Stomach (tissue), 4 donors: ENCODE data around the gene UBE2Q2.

Experiments used
- CTCF ChIP-seq, 7 experiments: fragments of 450-650 bp in 4 of 7; fragments of 200-600 bp in 3 of 7; sonication (generic) in 3 of 7; IDR thresholded peaks; one replicate each; pipeline ENCODE4 v1.5.1; 2016 to 2019; ENCODE audit warnings: antibody characterized with exemption in 7 of 7, control low read depth in 2 of 7, mild to moderate bottlenecking in 1 of 7
- EP300 ChIP-seq: sonication (generic); formaldehyde crosslinking; IDR thresholded peaks from one replicate; pipeline ENCODE4 v1.6.1; 2017; ENCODE audit warnings: antibody characterized with exemption

GRCh38 chr15:75884041-75884440 lies 40.8 kb downstream of the UBE2Q2 start:
- TF ChIP-seq CTCF (IDR thresholded peaks at IDR 0.05) (no peak), EP300 (no peak)
